Measurements from ENCODE around the gene ASB2. TPM values are rescaled to one million over a fixed set of nuclear protein-coding genes. Genes with fewer than 3 reads are reported as not detected.

Gene ASB2
- total RNA-seq, 2 donors from 2014 or later, result 115 to 187 TPM

DNA sequence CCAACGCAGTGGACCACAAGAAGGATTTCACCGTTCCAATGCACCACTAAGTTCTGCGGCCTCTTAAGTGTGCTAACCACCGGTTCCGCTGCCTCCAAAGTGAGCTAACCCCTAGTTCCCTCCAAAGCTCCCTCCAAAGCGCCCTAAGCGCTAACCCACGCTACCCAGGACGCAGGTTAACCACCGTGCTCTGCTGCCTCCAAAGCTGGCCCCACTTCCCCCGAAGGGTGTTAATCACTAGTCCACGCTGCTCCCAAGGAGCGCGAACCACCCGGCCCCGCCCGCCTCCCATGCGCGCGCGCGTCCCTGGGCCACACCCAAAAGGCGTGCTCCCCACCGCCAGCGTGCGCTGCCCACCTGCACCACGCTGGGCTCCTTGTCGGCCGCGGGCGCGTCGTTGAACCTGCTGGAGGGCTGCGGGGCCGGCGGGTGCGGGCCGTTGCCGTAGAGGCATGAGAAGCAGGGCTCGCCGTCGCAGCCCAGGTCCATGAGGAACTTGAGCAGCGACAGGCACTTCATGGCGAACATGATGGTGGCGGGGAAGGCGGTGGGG lies 37.5 kb downstream of the ASB2 start:
- H3K9me3 ChIP-seq, result no peaks in the 10 kb centered on the region
- TF ChIP-seq, protein P1, sequence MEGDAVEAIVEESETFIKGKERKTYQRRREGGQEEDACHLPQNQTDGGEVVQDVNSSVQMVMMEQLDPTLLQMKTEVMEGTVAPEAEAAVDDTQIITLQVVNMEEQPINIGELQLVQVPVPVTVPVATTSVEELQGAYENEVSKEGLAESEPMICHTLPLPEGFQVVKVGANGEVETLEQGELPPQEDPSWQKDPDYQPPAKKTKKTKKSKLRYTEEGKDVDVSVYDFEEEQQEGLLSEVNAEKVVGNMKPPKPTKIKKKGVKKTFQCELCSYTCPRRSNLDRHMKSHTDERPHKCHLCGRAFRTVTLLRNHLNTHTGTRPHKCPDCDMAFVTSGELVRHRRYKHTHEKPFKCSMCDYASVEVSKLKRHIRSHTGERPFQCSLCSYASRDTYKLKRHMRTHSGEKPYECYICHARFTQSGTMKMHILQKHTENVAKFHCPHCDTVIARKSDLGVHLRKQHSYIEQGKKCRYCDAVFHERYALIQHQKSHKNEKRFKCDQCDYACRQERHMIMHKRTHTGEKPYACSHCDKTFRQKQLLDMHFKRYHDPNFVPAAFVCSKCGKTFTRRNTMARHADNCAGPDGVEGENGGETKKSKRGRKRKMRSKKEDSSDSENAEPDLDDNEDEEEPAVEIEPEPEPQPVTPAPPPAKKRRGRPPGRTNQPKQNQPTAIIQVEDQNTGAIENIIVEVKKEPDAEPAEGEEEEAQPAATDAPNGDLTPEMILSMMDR (IDR thresholded peaks at IDR 0.05), result no peak
- no peak overlapping the region for H3K4me3 ChIP-seq
- peaks cover 81% of the 10 kb centered on the region for H3K36me3 ChIP-seq
- no peaks in the 10 kb centered on the region for H3K27me3 ChIP-seq
- no peaks in the 10 kb centered on the region for H3K4me1 ChIP-seq
- DNase-seq (ENCODE audit: low spot score), result no peak
- H3K27ac ChIP-seq, result no peak overlapping the region

DNA sequence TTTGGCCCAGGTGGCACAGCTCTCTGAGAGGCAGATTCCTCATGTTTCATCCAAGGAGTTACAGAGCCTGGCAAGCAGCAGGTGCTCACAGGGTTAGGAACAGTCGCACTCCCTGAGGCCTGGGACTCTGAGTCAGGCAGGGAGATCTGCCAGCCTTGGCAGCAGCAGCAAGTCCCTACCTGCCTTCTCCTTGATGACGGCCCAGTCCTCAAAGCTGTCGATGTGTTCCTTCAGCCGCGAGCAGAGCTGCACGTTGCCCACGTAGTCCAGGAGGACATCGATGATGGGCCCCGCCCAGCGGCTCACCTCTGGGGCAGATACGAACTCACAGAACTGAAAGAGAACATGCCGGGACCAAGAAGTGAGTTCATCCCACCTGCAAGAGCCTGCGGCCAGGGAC lies 38.9 kb downstream of the ASB2 start:
- Histone ChIP-seq H3K4me1 (no peaks in the 10 kb centered on the region), H3K36me3 (peaks cover 82% of the 10 kb centered on the region), H3K4me3 (no peak overlapping the region), H3K9me3 (no peaks in the 10 kb centered on the region), H3K27me3 (no peaks in the 10 kb centered on the region), H3K27ac (no peak overlapping the region)
- TF ChIP-seq, protein P1 (IDR thresholded peaks at IDR 0.05), result no peak
- no peak for DNase-seq (ENCODE audit: low spot score)

DNA sequence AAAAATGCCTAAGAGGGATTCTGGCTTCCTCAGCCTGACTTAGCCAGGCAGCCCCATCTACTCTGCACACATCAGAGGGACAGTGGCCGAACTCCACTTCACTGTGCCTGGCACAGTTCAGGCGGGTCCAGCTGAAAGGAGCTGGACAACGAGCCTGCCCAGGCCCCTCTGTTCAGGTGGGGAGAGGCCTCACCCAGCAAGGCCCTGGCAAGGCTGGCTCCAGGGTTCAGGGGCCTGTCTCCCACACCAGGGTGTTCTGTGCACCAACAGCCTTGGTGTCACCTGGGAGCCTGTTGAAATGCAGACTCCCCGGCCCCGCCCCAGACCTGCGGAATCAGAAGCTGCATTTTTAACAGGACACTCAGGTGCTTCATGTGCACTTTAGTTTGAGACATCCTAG lies 39.4 kb downstream of the ASB2 start:
- H3K9me3 ChIP-seq, result no peaks in the 10 kb centered on the region
- no peak overlapping the region for H3K4me3 ChIP-seq
- no peaks in the 10 kb centered on the region for H3K27me3 ChIP-seq
- no peak for DNase-seq (ENCODE audit: low spot score)
- peaks cover 81% of the 10 kb centered on the region for H3K36me3 ChIP-seq
- TF ChIP-seq, protein P1 (IDR thresholded peaks at IDR 0.05), result no peak
- H3K4me1 ChIP-seq, result no peaks in the 10 kb centered on the region
- H3K27ac ChIP-seq, result no peak overlapping the region

DNA sequence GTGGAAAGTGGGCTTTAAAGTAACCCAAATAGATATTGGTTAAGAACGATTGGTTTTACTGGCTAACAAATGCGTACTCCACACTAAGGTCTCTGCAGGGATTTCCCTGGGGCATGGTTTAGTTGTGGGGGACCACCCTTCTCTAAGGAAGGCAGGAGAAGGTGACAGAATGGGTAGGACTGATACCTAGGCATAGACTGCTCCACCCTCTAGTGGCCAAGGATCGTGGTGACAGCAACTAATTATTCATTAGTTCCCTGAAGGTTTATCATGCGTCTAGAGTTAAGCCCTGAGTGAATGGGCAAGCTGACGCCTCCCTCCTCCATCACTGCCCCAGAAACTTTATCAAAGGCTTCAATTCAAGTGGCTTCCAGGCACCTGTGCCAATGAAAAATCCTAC lies 40.1 kb downstream of the ASB2 start:
- Histone ChIP-seq H3K9me3 (no peaks in the 10 kb centered on the region), H3K27ac (no peak overlapping the region), H3K4me3 (no peak overlapping the region), H3K36me3 (peaks cover 81% of the 10 kb centered on the region), H3K27me3 (no peaks in the 10 kb centered on the region), H3K4me1 (no peaks in the 10 kb centered on the region)
- TF ChIP-seq, protein P1 (IDR thresholded peaks at IDR 0.05), result peak in 1 of 2 donors; percentile 39
- no peak for DNase-seq (ENCODE audit: low spot score)

DNA sequence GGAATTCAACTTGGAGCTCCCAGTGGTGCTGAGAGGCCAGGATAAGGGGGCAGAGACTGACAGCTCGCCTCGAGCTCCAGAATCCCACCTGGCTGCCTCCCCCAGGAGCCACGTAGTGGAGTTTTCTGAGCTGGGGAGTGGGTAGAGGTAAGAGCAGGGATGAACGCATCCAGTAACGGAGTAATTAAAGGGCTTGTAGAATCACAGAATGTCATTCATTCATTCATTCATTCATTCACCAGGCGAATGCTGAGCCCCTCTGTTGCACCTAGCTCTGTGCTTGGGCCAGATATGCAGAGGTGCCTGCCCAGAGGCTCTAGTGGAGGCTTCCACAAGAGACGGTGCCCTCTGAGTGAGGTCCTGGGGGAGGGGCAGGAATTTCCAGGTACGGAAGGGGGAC lies 41.2 kb downstream of the ASB2 start:
- Histone ChIP-seq H3K27me3 (no peaks in the 10 kb centered on the region), H3K36me3 (peaks cover 82% of the 10 kb centered on the region), H3K4me1 (no peaks in the 10 kb centered on the region), H3K4me3 (no peak overlapping the region), H3K9me3 (no peaks in the 10 kb centered on the region), H3K27ac (no peak overlapping the region)
- TF ChIP-seq, protein P1 (IDR thresholded peaks at IDR 0.05), result no peak
- DNase-seq (ENCODE audit: low spot score), result no peak

DNA sequence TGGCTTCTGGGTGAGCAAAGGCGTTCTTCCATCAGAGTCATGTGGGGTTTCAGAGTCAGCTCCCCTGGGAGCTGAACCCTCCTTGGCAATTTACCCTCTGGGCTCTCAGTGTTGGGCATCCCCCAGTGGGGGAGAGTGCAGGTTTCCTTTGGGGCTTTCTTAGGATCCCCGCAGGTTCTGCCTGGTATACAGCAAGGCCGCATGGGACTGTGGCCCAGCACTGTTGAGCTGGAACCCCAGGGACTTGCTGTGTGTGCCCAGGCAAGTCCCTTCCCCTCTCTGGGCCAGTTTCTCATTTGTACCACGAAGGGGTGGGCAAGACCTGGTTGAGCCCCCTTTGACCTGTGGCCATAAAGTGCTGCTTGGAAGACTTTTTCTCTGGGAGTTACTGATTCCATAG lies 43.7 kb downstream of the ASB2 start:
- Histone ChIP-seq H3K9me3 (no peaks in the 10 kb centered on the region), H3K4me1 (no peaks in the 10 kb centered on the region), H3K27ac (no peak overlapping the region), H3K27me3 (no peaks in the 10 kb centered on the region), H3K4me3 (no peak overlapping the region), H3K36me3 (peaks cover 69% of the 10 kb centered on the region)
- no peak for DNase-seq (ENCODE audit: low spot score)
- TF ChIP-seq, protein P1 (IDR thresholded peaks at IDR 0.05), result no peak
